Nephron progenitor cell (in vitro differentiated cells): ENCODE data around the gene TRIM44.

Source experiments
- DNase-seq: peaks from one replicate; pipeline ENCODE4 v3.0.0; 2021
- H3K27ac Mint-ChIP-seq: 2 replicates; pipeline ENCODE4 v1.8.0; 2021; ENCODE audit warnings: mild to moderate bottlenecking, moderate library complexity, mixed read lengths
- H3K27me3 Mint-ChIP-seq: 2 replicates; pipeline ENCODE4 v1.8.0; 2021; ENCODE audit warnings: mild to moderate bottlenecking, low read depth, mixed read lengths; ENCODE audit not compliant: poor library complexity
- H3K36me3 Mint-ChIP-seq: 2 replicates; pipeline ENCODE4 v1.8.0; 2021; ENCODE audit warnings: low read depth, mixed read lengths
- H3K4me1 Mint-ChIP-seq: 2 replicates; pipeline ENCODE4 v1.8.0; 2021; ENCODE audit warnings: mixed read lengths
- H3K4me3 Mint-ChIP-seq: 2 replicates; pipeline ENCODE4 v1.8.0; 2021; ENCODE audit warnings: mild to moderate bottlenecking, moderate library complexity, mixed read lengths
- H3K9me3 Mint-ChIP-seq: 2 replicates; pipeline ENCODE4 v1.8.0; 2021; ENCODE audit warnings: mild to moderate bottlenecking, moderate library complexity, mixed read lengths
- TF ChIP-seq, protein P1 (sequence below): fragments of 200-600 bp; sonication (generic); IDR thresholded peaks from 2 replicates; pipeline ENCODE4 v1.5.0; 2021; ENCODE audit warnings: antibody characterized with exemption

TRIM44 gene

DNA sequence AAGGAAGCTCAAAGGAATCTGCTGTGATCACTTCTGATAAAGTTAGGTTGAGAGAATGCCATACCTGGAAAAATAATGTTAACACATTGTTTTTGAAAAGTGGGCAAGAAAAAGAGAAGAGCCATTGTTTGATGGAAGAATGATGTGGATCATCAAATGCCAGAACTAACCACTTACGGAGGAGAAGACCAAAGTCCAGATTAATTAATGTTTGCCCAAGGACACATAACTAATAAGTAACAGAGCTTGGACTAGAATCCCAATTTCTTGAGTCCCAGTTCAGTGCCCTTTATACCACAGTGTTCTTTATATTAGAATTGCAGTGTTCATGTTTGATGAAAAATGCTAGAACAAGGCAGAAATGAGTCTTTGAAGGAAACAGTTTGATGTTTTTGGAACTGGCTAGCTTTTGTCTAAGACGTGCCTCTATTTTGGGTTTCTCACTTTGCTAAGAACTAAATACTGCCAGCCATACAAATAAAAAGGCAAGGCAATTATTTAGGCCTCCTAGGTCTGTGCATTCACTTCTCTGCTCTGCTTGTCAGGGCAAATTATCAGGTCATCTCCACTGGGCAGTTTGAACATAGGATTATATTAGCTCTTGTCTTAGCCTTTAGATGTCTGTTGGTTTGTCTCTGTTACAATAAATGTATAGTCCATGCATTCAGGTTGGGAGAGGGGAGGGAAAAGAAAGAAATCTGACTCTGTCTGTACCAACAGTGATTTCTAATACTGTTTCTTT, 72.3 kb downstream of the TRIM44 start:
- TF ChIP-seq, protein P1, sequence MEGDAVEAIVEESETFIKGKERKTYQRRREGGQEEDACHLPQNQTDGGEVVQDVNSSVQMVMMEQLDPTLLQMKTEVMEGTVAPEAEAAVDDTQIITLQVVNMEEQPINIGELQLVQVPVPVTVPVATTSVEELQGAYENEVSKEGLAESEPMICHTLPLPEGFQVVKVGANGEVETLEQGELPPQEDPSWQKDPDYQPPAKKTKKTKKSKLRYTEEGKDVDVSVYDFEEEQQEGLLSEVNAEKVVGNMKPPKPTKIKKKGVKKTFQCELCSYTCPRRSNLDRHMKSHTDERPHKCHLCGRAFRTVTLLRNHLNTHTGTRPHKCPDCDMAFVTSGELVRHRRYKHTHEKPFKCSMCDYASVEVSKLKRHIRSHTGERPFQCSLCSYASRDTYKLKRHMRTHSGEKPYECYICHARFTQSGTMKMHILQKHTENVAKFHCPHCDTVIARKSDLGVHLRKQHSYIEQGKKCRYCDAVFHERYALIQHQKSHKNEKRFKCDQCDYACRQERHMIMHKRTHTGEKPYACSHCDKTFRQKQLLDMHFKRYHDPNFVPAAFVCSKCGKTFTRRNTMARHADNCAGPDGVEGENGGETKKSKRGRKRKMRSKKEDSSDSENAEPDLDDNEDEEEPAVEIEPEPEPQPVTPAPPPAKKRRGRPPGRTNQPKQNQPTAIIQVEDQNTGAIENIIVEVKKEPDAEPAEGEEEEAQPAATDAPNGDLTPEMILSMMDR, result no peak
- H3K27me3 Mint-ChIP-seq, result peaks cover 6% of the 10 kb centered on the region
- H3K4me3 Mint-ChIP-seq, result no peak overlapping the region
- peaks cover 88% of the 10 kb centered on the region for H3K36me3 Mint-ChIP-seq
- peaks cover 30% of the 10 kb centered on the region for H3K9me3 Mint-ChIP-seq
- H3K27ac Mint-ChIP-seq, result peak overlapping the region; percentile 37
- peaks cover 7% of the 10 kb centered on the region for H3K4me1 Mint-ChIP-seq
- no peak for DNase-seq

DNA sequence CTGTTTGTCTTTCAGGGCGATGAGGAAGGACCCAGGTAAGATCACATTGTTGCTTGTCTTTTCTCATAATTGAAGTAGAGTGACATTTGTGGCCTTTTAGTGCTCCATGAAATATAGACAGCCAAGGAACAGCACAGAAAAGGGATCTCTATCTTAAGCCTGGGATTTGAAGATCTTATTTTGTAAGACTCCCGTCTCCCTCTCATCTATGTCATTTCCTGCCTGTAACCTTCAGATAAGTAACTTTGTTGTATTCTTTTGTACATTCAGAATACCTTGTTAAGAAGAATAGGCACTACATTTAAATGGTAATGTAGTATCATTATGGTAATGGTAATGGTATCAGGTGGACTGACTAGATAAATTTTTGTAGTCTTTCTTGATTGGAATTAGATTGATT, 72.8 kb downstream of the TRIM44 start:
- DNase-seq, result no peak
- Mint-ChIP-seq H3K9me3 (peaks cover 24% of the 10 kb centered on the region), H3K27ac (peak overlapping the region; percentile 37), H3K4me1 (peaks cover 7% of the 10 kb centered on the region), H3K36me3 (peaks cover 83% of the 10 kb centered on the region), H3K27me3 (peaks cover 6% of the 10 kb centered on the region), H3K4me3 (no peak overlapping the region)
- TF ChIP-seq, protein P1, result no peak

DNA sequence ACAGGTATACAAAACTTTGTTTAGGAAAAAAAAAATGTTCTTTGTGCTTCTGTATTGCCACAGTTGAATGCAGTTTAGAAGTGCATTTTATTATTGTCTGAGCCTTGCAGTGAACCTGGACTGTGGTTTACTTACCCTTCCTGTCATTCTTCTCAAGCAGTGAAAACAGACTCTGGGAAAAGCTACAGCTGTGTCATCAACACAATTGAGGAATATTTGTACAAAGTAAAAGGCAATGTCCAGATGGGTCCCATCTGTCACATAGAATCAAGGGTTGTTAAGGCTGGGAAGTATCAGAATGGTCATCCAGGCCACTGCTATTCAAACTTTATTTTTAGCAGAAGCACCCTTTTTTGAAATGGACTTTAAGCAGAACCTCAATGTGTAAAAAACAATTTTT, 73.3 kb downstream of the TRIM44 start:
- H3K36me3 Mint-ChIP-seq, result peaks cover 79% of the 10 kb centered on the region
- H3K27me3 Mint-ChIP-seq, result peaks cover 6% of the 10 kb centered on the region
- no peak overlapping the region for H3K4me3 Mint-ChIP-seq
- H3K9me3 Mint-ChIP-seq, result peaks cover 23% of the 10 kb centered on the region
- TF ChIP-seq, protein P1, result no peak
- DNase-seq, result no peak
- H3K27ac Mint-ChIP-seq, result no peak overlapping the region
- peaks cover 7% of the 10 kb centered on the region for H3K4me1 Mint-ChIP-seq

DNA sequence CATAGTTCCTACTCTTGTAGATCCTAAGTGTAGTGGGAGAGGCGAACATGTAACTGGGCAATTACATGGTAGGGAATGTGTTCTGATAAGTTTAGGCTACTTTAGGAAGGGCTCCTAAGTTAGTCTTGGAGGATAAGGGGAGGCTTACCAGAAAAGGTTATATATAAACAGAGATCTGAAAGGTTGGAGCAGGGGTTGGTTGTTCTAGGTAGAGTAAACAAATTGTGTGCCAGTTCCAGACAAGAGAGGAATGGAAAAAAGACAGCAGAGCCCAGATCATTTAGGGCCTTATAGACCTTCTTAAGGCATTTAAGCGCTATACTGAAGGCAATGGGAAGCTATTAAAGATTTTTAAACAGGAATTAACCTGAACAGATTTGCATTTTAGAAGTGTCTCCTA, 74.4 kb downstream of the TRIM44 start:
- H3K9me3 Mint-ChIP-seq, result peaks cover 15% of the 10 kb centered on the region
- peaks cover 6% of the 10 kb centered on the region for H3K27me3 Mint-ChIP-seq
- peaks cover 69% of the 10 kb centered on the region for H3K36me3 Mint-ChIP-seq
- H3K4me1 Mint-ChIP-seq, result peaks cover 7% of the 10 kb centered on the region
- H3K4me3 Mint-ChIP-seq, result no peak overlapping the region
- no peak overlapping the region for H3K27ac Mint-ChIP-seq
- DNase-seq, result no peak
- TF ChIP-seq, protein P1, result no peak

DNA sequence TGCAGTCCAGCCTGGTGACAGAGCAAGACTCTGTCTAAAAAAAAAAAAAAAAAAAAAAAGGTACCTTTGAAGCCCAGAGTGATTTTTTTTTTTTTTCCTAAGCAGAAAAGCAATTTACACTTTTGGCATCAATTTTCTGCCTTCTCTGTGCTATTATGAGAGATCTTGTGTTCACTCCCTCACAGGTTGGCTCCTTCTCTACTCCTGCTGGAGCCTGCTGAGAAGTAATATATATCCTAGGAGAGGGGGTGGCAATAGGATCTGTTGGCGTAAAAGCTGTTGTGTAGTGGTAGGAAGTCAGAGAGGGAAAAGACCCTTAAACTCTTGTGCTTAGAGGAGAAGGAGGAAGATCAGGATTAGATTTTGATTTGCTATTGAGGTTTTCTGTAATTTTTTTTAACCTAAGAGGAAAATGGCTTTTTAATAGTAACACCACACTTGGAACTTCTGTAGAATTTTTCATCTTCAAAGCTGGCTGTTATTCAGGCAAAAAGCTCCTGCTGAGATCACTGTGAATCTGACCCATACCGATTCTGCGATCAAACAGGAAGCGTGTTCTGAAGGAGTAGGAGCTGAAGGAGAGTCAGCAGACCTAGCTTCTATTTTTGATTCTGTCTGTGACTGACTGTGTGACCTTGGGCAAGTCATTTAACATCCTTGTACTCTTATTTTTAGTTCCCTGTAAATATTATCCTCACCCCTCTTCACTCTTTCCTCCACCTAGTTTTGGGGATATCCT, 77.7 kb downstream of the TRIM44 start:
- Mint-ChIP-seq H3K4me1 (peaks cover 4% of the 10 kb centered on the region), H3K27me3 (peaks cover 3% of the 10 kb centered on the region), H3K9me3 (no peaks in the 10 kb centered on the region), H3K4me3 (no peak overlapping the region), H3K27ac (peak overlapping the region; percentile 68), H3K36me3 (peaks cover 52% of the 10 kb centered on the region)
- TF ChIP-seq, protein P1, result no peak
- DNase-seq, result no peak
